ENCODE results near the gene AQP12A. TPM values are rescaled to one million over a fixed set of nuclear protein-coding genes. Genes with fewer than 3 reads are reported as not detected.
"Not testable (repeated sequence)": the region's sequence is repeated elsewhere in the genome, so short reads cannot be mapped to it uniquely, and the experiment has no call there.

AQP12A gene
- total RNA-seq (not detected), polyA plus RNA-seq (not detected)

DNA sequence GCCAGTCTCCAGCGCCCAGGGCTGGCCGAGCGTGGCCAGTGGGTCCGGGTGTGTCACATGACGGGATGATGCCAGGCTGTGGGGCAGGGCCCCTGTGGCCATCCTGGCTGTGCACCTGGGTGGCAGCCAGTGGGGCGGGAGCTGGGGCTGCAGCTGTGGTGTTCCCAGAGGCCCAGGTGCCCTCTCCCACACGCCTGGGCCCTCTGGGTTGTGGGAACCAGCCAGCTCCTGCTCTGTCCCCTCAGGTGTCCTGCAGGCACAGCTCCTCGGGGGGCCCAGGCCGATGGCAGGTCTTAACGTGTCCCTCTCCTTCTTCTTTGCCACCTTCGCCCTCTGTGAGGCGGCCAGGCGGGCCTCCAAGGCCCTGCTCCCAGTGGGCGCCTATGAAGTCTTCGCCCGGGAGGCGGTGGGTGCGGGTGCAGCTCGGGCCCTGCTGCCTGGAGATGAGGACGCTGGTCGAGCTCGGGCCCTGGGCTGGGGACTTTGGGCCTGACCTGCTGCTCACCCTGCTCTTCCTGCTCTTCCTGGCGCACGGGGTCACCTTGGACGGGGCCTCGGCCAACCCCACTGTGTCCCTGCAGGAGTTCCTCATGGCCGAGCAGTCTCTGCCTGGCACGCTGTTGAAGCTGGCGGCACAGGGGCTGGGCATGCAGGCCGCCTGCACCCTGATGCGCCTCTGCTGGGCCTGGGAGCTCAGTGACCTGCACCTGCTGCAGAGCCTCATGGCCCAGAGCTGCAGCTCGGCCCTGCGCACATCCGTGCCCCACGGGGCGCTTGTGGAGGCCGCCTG lies at the start of gene AQP12A:
AQP12A (plus strand) TSS at position 236 of the 790 bp plus-strand sequence; CDS start at position 284, 48 bp downstream.
- not testable (repeated sequence) for H3K4me3 Mint-ChIP-seq; DNase-seq; H3K36me3 ChIP-seq (ENCODE audit: control insufficient read depth, insufficient read depth, low read length); ATAC-seq (ENCODE audit: low read depth in 2 of 2); H3K27me3 ChIP-seq (ENCODE audit: control insufficient read depth, insufficient read depth, low read length); H3K4me1 Mint-ChIP-seq; H3K36me3 Mint-ChIP-seq; H3K27ac ChIP-seq (ENCODE audit: insufficient read depth, low read length, poor library complexity, severe bottlenecking); H3K4me1 ChIP-seq (ENCODE audit: control insufficient read depth, insufficient read depth, low read length, poor library complexity, severe bottlenecking); H3K4me3 ChIP-seq (ENCODE audit: low read depth, low read length); H3K9me3 Mint-ChIP-seq; H3K27me3 Mint-ChIP-seq; H3K9me3 ChIP-seq (ENCODE audit: control insufficient read depth in 2 of 2, low read length in 2 of 2); H3K27ac Mint-ChIP-seq

DNA sequence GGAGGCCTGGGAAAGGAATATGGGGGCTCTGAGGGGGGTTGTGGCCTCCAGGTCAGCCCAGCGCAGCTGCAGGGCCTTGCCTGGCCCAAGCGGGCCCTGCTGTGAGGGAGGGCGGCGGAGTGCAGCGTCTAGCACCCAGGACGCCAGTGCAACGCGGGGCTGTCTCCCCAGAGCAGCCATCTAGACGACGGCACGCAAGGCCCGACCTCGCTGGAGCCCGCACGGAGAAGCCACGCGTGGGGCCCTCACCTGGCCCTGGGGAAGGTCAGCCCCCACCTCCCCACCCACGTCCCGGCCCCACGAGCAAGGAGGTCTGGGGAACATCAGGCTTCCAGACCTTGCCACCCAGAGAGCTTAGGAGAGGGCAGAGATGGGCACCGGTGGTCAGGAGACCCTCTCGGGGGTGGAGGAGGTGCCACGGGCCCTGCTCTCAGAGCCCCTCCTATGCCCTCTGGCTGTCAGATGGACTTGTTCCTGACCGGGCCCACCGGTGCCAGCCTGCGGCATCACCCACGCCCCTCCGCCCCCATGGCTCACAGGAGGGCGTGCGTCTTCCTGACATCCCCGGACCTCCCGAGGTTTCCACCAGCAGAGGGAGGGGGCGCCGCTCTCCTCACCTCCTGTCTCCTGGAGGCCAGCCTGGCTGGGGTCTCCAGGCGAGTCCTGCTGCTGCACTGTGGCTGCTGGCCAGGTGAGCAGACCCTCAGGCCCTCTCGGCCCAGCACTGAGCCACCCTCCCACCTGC lies 49.4 kb upstream of the AQP12A start:
- Mint-ChIP-seq H3K36me3 (no peaks in the 10 kb centered on the region), H3K9me3 (peaks cover 0 to 1% (median 0%) of the 10 kb centered on the region in 7 donors), H3K27me3 (no peaks in the 10 kb centered on the region), H3K27ac (no peak overlapping the region), H3K4me3 (no peak overlapping the region), H3K4me1 (no peaks in the 10 kb centered on the region)
- DNase-seq (no peak), ATAC-seq (ENCODE audit: low read depth in 2 of 2) (no peak)
- no peaks in the 10 kb centered on the region for H3K9me3 ChIP-seq (ENCODE audit: control insufficient read depth in 2 of 2, low read length in 2 of 2)
- H3K27ac ChIP-seq (ENCODE audit: insufficient read depth, low read length, poor library complexity, severe bottlenecking): no peak overlapping the region
- H3K4me3 ChIP-seq (ENCODE audit: low read depth, low read length): no peak overlapping the region
- H3K27me3 ChIP-seq (ENCODE audit: control insufficient read depth, insufficient read depth, low read length): no peaks in the 10 kb centered on the region
- H3K36me3 ChIP-seq (ENCODE audit: control insufficient read depth, insufficient read depth, low read length): no peaks in the 10 kb centered on the region
- no peaks in the 10 kb centered on the region for H3K4me1 ChIP-seq (ENCODE audit: control insufficient read depth, insufficient read depth, low read length, poor library complexity, severe bottlenecking)

DNA sequence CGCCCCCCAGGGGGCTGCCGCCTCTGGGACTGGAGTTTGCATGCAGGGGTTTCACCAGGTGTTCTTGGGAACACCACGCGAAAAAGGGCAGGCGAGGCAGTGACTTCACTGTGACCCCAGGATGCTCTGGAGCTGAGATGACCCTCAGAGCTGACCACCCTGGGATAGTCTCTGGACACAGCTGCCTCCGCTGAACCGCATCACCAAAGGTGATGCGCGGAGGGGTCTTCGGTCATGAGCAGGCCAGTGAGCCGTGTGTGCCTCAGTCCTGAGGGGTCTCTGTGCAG lies 48.9 kb upstream of the AQP12A start:
- Mint-ChIP-seq H3K36me3 (no peaks in the 10 kb centered on the region), H3K27ac (no peak overlapping the region), H3K4me3 (no peak overlapping the region), H3K4me1 (peaks cover 0 to 2% (median 0%) of the 10 kb centered on the region in 4 donors), H3K27me3 (no peaks in the 10 kb centered on the region), H3K9me3 (peaks cover 0 to 1% (median 0%) of the 10 kb centered on the region in 7 donors)
- no peak for ATAC-seq (ENCODE audit: low read depth in 2 of 2)
- DNase-seq: no peak
- no peaks in the 10 kb centered on the region for H3K4me1 ChIP-seq (ENCODE audit: control insufficient read depth, insufficient read depth, low read length, poor library complexity, severe bottlenecking)
- no peaks in the 10 kb centered on the region for H3K36me3 ChIP-seq (ENCODE audit: control insufficient read depth, insufficient read depth, low read length)
- H3K9me3 ChIP-seq (ENCODE audit: control insufficient read depth in 2 of 2, low read length in 2 of 2): no peaks in the 10 kb centered on the region
- no peaks in the 10 kb centered on the region for H3K27me3 ChIP-seq (ENCODE audit: control insufficient read depth, insufficient read depth, low read length)
- no peak overlapping the region for H3K27ac ChIP-seq (ENCODE audit: insufficient read depth, low read length, poor library complexity, severe bottlenecking)
- no peak overlapping the region for H3K4me3 ChIP-seq (ENCODE audit: low read depth, low read length)

DNA sequence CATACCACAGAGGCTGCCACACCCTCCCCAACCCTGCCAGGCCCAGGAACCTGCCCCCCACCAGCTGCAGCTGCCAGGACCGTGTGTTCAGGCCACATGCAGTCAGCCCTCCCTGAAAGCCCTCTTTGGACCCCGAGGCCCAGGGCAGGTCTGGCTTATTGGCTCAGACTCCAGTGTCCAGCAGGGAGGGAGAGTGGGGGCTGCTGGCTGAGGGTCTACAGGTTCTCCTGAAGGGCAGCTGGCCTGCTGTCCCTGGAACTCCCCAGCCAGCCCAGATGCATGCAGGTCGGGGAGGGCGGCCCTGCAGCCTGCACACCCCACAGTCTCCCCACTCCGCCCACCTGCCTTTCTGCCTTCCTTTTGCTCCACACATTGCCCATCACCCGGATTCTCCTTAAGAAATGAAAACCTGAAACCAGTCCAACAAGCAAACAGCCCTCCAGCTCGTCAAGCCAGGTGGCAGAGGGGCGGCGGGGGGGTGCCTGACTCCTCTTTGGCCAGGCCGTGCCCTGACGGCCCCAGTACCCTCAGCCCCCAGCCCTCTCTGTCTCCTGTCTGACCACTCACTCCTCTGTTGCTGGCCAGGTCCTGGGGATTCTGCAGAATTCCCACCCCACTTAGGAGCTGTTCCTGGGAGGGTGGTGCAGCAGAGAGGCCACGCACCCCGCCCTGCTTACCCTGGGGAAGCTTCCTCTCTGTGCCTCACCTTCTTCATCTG lies 48.4 kb upstream of the AQP12A start:
- no peak for ATAC-seq (ENCODE audit: low read depth in 2 of 2)
- H3K4me1 Mint-ChIP-seq: peaks cover 0 to 2% (median 0%) of the 10 kb centered on the region in 4 donors
- no peaks in the 10 kb centered on the region for H3K27me3 Mint-ChIP-seq
- Histone ChIP-seq H3K27ac (ENCODE audit: insufficient read depth, low read length, poor library complexity, severe bottlenecking) (no peak overlapping the region), H3K36me3 (ENCODE audit: control insufficient read depth, insufficient read depth, low read length) (no peaks in the 10 kb centered on the region), H3K4me1 (ENCODE audit: control insufficient read depth, insufficient read depth, low read length, poor library complexity, severe bottlenecking) (no peaks in the 10 kb centered on the region), H3K4me3 (ENCODE audit: low read depth, low read length) (no peak overlapping the region), H3K9me3 (ENCODE audit: control insufficient read depth in 2 of 2, low read length in 2 of 2) (no peaks in the 10 kb centered on the region), H3K27me3 (ENCODE audit: control insufficient read depth, insufficient read depth, low read length) (no peaks in the 10 kb centered on the region)
- no peak overlapping the region for H3K4me3 Mint-ChIP-seq
- peaks cover 0 to 1% (median 0%) of the 10 kb centered on the region in 7 donors for H3K9me3 Mint-ChIP-seq
- no peak overlapping the region for H3K27ac Mint-ChIP-seq
- no peaks in the 10 kb centered on the region for H3K36me3 Mint-ChIP-seq
- no peak for DNase-seq

DNA sequence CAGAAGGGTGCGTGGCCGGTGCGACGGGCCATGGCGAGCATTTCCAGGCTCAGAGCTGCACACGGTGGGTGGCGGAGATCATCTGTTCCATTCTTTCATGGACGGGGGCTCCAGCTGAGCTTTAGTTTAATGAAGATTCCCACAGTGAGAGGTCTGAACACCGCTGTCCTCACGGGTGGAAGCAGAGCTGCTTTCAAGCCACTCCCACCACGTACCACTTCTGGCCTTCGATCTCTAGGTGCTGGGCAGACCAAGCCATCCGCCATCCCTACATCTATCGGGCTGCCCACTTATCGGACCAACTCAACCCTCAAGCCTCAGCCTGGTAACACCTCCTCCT lies 47.9 kb upstream of the AQP12A start:
- Histone ChIP-seq H3K9me3 (ENCODE audit: control insufficient read depth in 2 of 2, low read length in 2 of 2) (no peaks in the 10 kb centered on the region), H3K27me3 (ENCODE audit: control insufficient read depth, insufficient read depth, low read length) (no peaks in the 10 kb centered on the region), H3K4me3 (ENCODE audit: low read depth, low read length) (no peak overlapping the region), H3K4me1 (ENCODE audit: control insufficient read depth, insufficient read depth, low read length, poor library complexity, severe bottlenecking) (no peaks in the 10 kb centered on the region), H3K27ac (ENCODE audit: insufficient read depth, low read length, poor library complexity, severe bottlenecking) (no peak overlapping the region), H3K36me3 (ENCODE audit: control insufficient read depth, insufficient read depth, low read length) (no peaks in the 10 kb centered on the region)
- H3K27ac Mint-ChIP-seq: no peak overlapping the region
- DNase-seq (no peak), ATAC-seq (ENCODE audit: low read depth in 2 of 2) (no peak)
- no peak overlapping the region for H3K4me3 Mint-ChIP-seq
- H3K27me3 Mint-ChIP-seq: peaks cover 5% of the 10 kb centered on the region
- peaks cover 0 to 2% (median 0%) of the 10 kb centered on the region in 4 donors for H3K4me1 Mint-ChIP-seq
- H3K36me3 Mint-ChIP-seq: no peaks in the 10 kb centered on the region
- H3K9me3 Mint-ChIP-seq: peaks cover 0 to 1% (median 0%) of the 10 kb centered on the region in 7 donors

GRCh38 chr2:240644171-240644651 lies 47.5 kb upstream of the AQP12A start:
- no peak overlapping the region for H3K27ac ChIP-seq (ENCODE audit: insufficient read depth, low read length, poor library complexity, severe bottlenecking)
- H3K27me3 ChIP-seq (ENCODE audit: control insufficient read depth, insufficient read depth, low read length): no peaks in the 10 kb centered on the region
- H3K36me3 ChIP-seq (ENCODE audit: control insufficient read depth, insufficient read depth, low read length): no peaks in the 10 kb centered on the region
- no peaks in the 10 kb centered on the region for H3K36me3 Mint-ChIP-seq
- ATAC-seq (ENCODE audit: low read depth in 2 of 2) (no peak), DNase-seq (no peak)
- no peak overlapping the region for H3K4me3 Mint-ChIP-seq
- peaks cover 0 to 2% (median 0%) of the 10 kb centered on the region in 4 donors for H3K4me1 Mint-ChIP-seq
- H3K4me3 ChIP-seq (ENCODE audit: low read depth, low read length): no peak overlapping the region
- no peak overlapping the region for H3K27ac Mint-ChIP-seq
- H3K9me3 Mint-ChIP-seq: peaks cover 0 to 1% (median 0%) of the 10 kb centered on the region in 7 donors
- H3K9me3 ChIP-seq (ENCODE audit: control insufficient read depth in 2 of 2, low read length in 2 of 2): no peaks in the 10 kb centered on the region
- peaks cover 9% of the 10 kb centered on the region for H3K27me3 Mint-ChIP-seq
- no peaks in the 10 kb centered on the region for H3K4me1 ChIP-seq (ENCODE audit: control insufficient read depth, insufficient read depth, low read length, poor library complexity, severe bottlenecking)

DNA sequence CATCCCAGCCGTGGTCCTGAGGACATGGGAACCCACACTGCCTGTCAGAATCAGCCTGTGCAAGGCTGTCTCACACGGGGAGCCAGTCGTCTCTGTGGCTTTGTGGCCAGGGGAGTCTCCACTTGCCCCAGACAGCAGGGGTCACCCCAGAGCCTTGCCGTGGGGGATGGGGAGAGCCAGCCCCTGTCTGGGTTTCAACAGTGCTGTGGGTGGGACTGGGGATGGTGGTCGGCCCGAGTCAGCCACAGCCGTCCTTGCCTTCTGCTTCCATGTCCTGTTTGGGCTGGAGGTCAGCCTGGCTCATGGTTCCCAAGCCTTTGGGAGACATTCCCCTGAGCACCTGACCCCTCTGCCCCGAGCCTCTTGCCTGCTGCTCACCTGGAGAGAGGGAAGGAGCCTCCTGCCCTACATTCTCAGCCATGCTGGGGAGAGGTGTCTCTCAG lies 46.8 kb upstream of the AQP12A start:
- no peaks in the 10 kb centered on the region for H3K9me3 ChIP-seq (ENCODE audit: control insufficient read depth in 2 of 2, low read length in 2 of 2)
- H3K27me3 ChIP-seq (ENCODE audit: control insufficient read depth, insufficient read depth, low read length): no peaks in the 10 kb centered on the region
- no peaks in the 10 kb centered on the region for H3K36me3 Mint-ChIP-seq
- DNase-seq (no peak), ATAC-seq (ENCODE audit: low read depth in 2 of 2) (no peak)
- H3K4me1 ChIP-seq (ENCODE audit: control insufficient read depth, insufficient read depth, low read length, poor library complexity, severe bottlenecking): no peaks in the 10 kb centered on the region
- peaks cover 0 to 2% (median 0%) of the 10 kb centered on the region in 4 donors for H3K4me1 Mint-ChIP-seq
- H3K27me3 Mint-ChIP-seq: peaks cover 14% of the 10 kb centered on the region
- no peaks in the 10 kb centered on the region for H3K36me3 ChIP-seq (ENCODE audit: control insufficient read depth, insufficient read depth, low read length)
- no peak overlapping the region for H3K4me3 ChIP-seq (ENCODE audit: low read depth, low read length)
- no peak overlapping the region for H3K27ac Mint-ChIP-seq
- no peak overlapping the region for H3K4me3 Mint-ChIP-seq
- H3K9me3 Mint-ChIP-seq: peaks cover 0 to 1% (median 0%) of the 10 kb centered on the region in 7 donors
- H3K27ac ChIP-seq (ENCODE audit: insufficient read depth, low read length, poor library complexity, severe bottlenecking): no peak overlapping the region

Data from CD4-positive, CD25-positive, alpha-beta regulatory T cell (primary cell).